M059J (cell line): ENCODE results near the gene TMEM185B. TPM values are rescaled to one million over a fixed set of nuclear protein-coding genes. Genes with fewer than 3 reads are reported as not detected.

ENCODE experiments used
- DNase-seq: peaks from one replicate; pipeline ENCODE4 v3.0.0-alpha.2; 2012; ENCODE audit warnings: low read depth
- total RNA-seq: library from RNA; depleted of rRNA; stranded (reverse); fragments of >200 nt; shearing (Covaris generic); gene quantifications from 2 replicates; pipeline ENCODE4 v1.2.3, GENCODE V29; 2014

Gene TMEM185B
- total RNA-seq, 1 experiment from 2014 or later, result 32.6 TPM

DNA sequence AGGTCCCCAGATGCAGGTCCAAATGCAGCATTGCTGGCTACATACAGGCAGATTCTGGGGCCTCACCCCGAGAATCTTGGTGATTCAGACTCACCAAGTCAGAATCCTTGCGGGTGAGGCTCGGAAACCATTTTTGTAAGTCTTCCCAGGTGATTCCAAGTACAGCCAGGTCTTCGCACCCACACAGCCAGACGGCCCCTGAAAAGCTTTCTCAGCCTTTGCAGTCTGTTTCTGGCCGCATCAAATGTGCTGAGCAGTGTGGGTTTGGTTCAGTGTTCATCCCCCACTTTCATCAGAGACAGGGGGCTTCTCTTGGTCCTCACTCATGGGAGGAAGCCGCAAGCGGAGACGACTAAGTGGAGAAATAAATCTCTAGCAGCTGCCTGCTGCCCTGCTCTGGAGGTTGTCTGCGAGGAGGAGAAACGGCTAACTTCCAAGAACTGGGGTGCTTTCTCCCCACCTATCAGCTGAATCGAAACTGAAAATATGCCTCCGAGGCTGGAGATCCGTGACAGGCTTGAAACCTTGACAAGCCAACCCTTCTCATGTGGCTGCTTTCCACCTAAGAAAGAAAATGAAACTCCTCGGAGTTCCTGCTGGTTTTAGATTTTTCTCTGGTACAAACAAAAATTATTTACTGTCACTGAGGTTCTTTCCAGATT is 8.9 kb upstream of the TMEM185B start:
- DNase-seq, result peak; percentile 86

DNA sequence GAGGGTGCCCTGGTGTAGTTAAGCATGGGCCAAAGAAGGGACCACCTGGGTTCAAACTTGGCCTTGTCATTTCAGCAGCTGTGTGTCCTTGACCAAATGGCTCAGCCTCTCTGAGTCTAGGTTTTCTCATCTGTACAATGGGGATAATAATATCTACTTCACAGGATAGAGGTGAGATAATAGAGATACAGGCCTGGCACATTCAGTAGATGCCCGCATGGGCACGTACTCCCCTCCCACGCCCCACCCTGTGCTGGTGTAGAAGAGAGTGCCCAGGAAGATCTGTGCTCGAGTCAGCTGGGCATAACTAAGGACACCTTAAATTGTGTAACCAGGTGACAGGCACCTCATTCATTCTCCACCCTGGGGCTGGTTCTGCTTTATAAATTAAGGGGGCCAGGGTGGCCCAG is 8.4 kb upstream of the TMEM185B start:
- no peak for DNase-seq

DNA sequence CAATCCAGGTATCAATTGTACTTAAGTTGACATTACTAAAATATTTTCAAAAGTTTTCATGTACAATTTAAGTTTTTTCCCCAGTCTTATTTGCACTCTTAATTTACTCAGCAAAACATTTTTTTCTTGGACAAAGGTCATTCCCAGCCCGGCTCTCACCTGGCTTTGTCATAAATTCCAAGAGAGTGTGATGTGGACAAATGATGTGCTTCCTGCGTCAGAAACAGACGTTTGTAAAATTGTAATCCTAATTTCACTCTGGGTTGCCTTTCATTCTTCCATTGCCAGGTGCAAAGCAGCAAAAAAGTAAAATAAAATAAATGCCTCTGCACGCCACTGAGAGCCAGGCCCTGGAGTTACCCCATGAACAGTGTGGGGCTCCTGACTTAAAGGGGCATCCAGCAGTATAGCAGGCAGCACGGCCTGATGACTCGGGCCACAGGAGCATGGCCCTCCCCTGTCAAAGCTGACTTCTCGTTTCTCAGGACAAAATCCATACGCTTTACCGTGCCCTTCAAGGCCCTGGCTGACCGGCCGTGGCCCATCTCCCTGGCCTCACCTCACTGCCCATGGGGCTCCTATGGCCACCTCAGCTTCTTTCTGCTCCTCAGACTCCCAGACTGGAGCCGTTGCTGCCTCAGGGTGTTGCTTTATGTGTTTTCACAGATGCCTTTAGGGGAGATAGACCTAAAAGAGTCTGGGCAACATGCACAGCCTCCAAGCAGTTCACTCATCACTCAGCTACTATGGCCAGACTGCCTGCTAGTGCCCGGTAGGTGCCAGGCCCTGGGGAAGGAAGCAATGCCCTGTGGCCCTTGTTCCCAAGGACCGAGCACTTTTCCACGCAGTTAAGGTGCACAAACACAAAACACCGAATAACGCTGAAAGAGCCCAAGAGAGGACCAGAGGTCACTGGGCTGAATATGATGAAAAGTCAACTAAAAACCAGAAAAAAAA is 7.6 kb upstream of the TMEM185B start:
- peak; percentile 32 for DNase-seq

DNA sequence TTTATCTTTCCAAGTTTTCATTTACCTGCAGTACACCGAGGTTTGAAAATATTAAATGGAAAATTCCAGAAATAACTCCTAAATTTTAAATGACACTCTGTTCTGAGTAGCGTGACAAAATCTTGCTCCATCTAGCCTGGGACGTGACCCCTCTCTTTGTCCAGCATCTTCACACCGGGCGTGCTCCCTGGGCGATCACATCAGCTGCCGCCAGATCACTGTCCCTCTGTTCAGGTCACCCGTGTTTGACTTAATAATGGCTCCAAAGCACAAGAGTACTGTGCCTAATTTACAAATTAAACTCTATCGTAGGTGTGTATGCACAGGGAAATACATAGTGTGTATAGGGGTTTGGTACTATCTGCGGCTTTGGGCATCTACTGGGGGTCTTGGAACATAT is 6.1 kb upstream of the TMEM185B start:
- DNase-seq, result no peak

DNA sequence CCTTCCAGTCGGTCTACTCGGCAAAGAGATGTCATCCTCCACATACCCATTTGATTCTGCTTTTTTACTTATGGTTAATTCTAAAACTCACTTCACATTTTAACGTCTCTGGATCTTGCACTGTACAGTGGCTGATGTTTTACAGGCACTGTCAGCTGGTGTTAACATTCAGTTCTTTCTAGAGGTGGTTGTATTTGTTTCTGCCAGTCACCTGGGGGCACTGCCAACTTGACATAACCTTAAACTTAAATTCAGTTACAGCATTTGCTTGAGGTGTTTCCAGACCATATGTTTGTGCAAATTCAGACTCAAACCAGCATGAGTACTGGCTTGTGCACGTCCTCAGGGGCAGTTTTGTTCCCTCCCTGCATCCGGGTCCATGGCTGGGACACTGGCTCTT is 5.3 kb upstream of the TMEM185B start:
- DNase-seq, result peak; percentile 48

DNA sequence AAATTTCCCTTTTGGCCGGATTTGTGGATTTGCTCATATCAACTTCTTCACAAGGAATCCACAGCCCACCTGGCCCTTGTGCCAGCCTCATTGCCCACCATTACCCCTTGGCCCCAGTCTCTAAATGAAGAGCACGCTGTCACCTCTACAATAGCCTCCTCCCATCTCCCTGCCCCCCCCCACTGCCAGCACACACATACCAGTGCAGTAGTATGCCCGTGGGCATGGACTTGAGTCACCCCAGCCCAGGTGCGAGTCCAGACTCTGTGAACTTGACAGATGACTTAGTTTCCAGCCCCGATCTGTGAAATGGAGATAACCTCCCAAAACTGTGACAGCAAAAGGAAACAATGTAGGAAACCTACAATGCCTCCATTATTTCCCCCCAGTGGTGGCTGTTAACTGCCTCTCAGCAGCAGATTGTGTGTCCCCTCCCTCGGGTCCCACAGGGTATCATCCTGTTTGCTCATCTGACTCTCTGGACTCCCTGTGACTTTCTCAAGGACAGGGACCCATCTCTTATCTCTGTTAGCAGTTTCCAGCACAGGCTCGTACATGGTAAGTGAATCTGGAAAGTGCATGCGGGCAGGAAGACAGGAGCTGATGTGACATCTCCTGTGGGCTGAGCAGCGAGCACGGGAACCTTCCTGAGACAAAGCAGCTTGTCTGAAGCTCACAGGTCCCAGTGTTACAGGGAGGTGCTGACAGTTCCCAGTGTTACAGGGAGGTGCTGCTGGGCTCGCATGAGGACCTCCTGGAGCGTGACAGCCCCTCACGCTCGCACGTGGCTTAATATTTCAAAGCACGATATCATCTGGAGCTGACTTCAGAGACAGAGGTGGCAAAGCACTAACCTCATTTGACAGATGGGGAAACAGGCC is 4.2 kb upstream of the TMEM185B start:
- DNase-seq, result peak; percentile 44

DNA sequence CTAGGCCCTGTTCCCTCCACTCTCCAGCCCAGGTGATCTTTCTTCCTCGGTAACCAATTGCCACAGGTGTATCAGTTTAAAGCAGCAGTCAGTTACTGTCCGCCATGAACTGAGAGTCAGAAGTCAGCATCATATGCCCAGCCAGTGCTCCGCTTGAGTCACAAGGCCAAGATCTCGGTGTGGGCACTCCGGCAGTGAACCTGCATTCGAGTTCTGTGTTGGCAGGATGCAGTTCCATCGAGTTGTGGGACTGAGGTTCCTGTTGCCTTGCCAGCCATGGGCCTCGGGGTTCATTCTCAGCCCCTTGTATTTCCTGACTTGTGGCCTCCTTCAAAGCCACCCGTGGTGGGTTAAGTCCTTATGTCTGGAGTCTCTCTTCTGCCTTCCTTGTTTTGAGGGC is 3.1 kb upstream of the TMEM185B start:
- DNase-seq, result no peak

DNA sequence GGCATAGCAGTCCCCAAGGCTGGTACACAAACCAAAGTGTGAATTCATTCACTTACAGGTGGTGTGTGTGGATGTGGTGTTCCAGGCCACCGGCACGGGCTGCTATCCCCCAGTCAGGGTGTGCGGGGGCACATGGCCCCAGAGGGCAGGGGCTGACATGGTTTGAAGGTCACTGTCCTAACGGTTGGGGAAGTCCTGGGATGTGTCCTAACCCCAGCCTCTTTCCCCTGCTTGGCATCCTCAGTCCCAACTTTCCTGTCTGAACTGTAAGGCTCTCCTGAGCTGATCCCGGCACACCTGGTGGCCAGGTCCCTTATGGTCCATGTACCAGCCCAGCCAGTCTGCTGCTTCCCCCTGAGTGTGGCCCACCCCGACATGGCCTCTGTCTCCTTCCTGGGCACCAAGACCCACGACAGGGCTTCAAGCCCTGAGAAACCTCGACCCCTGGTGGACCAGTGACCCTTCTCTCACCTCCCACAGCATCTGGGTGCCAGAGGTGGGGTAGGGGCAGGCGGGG is 2.4 kb upstream of the TMEM185B start:
- DNase-seq, result no peak

DNA sequence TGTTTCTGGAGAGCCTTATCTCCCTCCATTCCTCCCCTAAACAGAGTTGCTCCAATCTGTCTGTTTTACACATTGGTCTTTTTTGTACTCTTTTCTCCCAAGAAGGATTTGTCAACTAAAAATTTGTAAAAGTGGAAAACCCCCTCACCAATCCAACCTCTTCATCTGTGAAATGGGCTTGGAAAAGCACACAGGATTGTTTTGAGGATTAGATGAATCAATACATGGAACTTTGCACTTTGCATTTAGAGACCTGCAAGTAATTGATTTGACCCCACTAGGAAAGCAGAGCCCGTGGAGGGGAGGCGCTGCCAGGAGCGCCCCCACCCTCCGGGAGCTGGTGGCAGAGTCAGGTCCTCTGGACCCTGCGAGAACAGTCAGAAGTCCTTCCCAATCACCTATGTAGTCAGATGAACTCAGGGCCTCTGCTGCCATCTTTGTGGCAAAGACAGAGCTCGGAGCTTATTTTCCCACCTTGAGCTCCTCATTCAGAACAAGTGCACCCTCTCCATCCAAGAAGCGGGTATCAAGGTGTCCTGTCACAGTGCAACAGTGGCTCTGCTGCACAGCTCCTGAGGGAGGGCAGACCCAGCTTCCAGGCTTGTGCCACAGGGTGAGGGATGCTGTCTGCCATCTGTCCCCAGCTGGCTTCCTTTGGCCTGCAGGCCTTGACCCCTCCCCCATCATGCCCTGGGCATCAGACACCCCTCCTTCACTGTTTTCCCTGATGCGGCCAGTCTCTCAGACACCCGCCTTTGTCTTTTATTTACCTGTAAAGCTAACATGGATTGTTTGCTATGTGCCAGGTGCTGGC is 1.7 kb upstream of the TMEM185B start:
- no peak for DNase-seq

DNA sequence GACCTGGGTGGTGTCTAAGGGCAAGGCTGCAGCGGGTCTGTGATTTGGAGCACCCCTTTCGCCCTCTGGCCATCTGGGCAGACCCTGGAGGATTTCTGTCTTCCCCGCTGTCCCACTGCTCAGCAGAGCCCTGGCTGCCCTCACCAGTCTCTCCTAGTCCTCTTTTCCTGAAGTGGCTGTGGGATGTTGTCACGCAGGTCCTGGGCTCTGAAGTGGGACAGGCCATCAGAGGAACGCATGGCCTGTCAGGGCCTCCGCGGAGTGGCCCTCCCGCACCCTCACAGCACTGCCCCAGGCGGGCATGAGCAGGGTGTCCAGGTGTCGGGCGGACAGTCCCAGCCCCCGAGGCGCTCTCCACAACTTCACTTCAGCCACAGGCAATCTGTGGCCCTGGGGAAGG is 1.1 kb upstream of the TMEM185B start:
- no peak for DNase-seq

DNA sequence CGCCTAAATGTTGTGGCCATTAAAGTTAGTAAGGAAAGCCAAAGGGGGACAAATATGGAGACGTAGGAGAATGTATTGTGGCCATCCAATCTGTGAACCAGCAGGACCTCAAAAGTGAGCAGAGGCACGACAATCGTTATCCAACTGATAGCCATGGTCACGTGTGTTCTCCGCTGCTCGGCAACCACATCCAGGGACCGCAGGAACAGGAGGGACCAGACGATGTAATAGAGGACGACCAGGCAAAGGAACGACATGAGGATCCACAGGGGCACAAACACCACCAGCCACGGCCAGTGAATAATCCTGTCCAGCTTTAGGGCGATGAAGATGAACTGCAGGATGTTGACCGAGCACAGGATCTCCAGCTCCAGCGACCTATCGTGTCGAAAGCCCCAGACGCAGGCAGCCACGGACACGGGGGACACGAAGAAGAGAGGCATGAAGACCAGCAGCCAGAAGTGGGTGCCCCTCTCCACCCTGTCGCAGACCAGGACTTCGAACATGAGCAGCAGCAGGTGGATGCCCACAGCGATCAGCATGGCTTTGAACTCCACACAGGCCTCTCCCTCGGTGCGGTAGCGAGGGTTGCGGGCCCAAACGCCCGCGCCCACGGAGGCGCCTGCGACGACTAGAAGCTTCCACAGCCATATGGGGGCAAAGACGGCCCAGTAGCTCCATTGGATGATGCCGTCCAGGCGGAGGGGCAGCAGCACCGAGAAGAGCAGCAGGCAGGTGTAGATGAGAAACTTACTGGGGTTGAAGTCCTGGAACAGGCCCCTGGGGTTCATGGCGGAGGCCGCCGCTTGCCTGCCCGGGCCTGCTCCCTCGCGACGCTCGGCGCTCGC is 790 bp downstream of the TMEM185B start:
- no peak for DNase-seq

DNA sequence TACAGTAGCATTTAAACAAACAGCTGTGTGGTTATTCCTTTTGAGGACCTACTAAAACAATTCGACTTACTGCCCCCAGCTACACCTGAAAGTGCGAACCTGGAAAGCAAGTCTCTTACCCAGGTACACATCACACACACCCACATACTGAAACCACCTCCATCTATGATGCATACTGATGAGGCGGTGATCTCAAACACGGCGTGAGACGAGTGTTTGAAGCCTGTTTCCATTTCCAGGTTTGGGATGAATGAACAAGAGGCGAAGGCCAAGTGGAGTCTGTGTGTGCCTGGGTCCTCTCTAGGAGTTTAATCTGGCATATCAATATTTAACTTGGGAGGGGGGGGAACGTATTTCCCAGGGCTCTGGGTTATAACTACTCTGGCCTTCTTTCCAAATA is 1.6 kb downstream of the TMEM185B start:
- no peak for DNase-seq

DNA sequence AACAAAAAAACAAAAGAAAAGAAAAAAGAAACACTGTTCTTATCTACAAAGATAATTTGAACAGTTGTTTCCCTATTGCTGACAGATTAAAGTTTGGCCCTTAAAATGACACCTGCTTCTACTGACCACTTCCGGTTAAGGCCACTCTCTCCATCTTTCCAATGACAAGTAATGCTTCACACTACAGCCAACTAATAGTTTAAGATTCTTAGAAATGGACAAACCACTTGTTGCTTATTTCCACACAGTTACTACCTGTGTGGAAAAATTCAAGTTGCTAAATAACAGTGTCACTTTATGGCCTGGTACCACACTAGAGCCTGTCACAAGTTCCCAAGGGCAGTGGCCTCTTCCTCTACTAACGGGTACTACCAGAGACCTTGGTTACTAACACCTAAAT is 2.4 kb downstream of the TMEM185B start:
- no peak for DNase-seq

DNA sequence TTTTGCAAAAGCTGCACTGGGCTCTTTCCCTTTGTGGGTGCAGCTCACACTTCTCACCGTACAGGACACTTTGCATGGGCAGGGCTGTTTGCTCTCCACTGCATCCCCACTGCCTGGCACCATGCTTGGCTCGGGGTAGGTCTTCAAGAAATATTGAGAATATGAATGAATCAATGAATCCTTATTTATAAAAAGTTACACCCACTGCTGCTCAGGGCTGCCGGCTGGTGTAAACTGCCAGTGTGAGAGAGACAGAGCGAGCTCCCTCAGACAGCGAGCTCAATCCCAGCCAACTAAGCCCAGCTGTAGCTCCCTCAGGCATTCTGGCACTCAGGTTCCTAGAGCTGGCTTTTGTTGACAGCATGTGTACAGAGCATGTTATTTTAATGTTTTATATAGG is 3.4 kb downstream of the TMEM185B start:
- no peak for DNase-seq

DNA sequence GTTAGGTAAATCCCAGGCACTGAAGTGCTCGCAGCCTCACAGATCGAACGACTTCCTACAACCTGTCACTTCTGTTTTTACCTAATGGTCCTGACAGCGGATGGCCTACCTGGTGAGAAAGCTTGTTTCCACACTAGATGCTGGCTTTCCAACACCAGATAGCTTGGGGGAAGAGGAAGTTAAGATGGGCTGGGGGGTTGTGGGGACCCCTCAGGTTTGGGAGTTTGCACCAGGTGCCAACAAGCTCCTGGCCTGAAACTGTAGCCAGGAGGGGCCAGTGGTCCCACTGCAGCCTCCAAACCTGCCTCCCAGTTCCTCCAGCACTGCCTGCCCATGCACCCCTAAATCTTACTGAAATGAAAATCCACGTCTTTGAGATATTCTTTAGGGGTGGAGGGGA is 3.9 kb downstream of the TMEM185B start:
- DNase-seq, result no peak

DNA sequence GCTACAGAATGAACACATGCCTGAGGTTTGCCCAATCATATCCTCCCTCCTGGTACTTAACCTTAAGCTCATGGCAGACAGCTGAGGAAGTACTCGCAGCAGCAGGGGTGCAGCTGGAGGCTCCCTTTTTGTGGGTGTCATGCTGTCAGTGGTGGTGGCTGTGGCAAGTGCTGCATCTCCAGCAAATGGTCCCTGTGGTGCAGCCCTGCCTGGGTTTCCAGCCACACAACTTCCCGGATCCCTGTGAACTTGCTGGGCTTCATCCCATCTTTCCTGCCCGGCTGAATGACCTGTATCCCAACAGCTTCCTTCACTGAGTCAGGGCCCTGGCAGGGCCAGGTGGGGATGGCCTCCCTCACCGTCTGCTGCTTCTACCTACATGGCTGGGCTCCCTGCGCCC is 5.0 kb downstream of the TMEM185B start:
- no peak for DNase-seq

DNA sequence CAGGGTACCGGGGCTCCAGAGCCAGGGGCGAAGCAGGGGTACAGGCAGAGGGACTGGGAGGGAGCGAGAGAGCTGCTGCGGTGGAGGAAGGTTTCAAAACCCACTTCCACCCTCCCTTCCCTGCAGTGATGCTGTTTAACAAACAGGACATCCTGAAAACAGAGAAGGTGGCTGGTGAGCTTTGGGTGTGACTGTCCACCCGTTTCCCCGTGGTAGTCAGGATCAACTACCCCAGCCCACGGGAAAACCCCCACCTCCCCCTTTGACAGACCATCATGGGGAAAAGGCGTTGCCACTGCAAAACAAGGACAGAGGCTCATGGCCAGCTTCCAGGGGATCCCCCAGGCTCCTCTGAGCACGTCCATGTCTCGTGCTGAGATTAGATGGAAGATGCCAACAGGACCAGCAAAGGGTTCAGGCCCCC is 12.9 kb downstream of the TMEM185B start:
- no peak for DNase-seq

DNA sequence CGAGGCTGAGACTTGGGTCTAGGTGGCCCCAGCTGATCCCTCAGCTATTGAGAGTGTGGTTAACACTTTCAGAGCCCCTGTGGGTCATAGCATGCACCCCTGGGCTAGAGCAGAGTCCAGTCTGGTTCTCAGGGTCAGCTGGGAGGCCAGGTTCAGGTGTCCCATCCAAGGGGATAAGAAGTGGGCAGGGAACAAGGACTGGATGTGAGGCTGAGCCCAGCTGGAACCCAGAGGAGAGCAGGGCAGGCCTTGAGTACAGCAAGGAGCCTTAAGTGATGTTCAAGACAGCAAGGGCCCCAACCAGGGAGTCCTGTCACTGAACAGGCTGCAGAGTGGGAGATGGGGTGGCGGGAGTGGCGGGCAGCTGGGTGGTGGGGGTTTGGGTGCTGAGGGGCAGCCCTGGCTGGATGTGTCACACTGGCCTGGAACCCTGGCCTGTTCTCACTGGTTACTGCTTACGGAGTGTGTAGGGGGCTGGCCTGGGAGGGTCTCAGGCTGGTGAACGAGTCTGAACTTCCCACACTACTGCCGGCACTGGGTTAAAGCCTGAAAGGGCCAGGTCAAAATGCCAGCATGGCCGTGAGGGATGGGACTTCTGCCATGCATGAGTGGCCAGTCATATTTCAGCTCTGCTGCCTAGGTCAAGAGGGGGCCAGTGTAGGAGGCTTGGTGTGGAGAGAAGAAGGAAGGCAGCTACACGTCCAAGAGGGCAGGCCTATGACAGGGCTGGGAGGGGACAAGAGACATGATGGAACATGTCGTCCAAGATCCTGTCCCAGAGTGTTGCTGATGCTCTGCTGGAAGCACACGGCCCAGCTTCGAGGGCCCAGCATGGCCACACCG is 13.6 kb downstream of the TMEM185B start:
- no peak for DNase-seq
